Measurements from ENCODE around the gene CEP164. TPM values are rescaled to one million over a fixed set of nuclear protein-coding genes. Genes with fewer than 3 reads are reported as not detected.

Gene CEP164
- total RNA-seq, 1 experiment from 2014 or later = 21.0 TPM

DNA sequence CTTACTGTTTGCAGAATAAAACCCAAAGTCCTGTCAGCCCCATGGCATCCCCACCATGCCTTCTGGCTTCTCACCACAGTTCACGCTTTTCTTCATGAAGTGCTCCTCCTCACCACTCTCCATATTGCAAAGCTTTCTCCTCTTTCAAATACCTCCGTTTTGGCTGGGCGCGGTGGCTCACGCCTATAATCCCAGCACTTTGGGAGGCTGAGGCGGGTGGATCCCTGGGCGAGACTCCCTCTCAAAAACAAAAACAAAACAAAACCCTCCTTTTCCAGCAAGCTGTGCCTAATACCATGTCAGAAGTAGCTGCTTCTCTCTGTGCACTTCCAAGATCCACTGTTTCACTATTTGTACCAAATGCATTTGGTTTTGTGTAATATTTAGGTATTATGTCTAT lies 18.3 kb upstream of the CEP164 start:
- H3K9me3 Mint-ChIP-seq = no peaks in the 10 kb centered on the region
- no peaks in the 10 kb centered on the region for H3K27me3 Mint-ChIP-seq (ENCODE audit: low read depth)
- TF ChIP-seq, protein P1, sequence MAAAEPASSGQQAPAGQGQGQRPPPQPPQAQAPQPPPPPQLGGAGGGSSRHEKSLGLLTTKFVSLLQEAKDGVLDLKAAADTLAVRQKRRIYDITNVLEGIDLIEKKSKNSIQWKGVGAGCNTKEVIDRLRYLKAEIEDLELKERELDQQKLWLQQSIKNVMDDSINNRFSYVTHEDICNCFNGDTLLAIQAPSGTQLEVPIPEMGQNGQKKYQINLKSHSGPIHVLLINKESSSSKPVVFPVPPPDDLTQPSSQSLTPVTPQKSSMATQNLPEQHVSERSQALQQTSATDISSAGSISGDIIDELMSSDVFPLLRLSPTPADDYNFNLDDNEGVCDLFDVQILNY (CRISPR knock-in tag; IDR thresholded peaks at IDR 0.05) = no peak
- TF ChIP-seq GRHL2 (CRISPR knock-in tag; IDR thresholded peaks at IDR 0.05; ENCODE audit: insufficient replicate concordance, severe bottlenecking) (no peak), TEAD4 (CRISPR knock-in tag; IDR thresholded peaks at IDR 0.05) (no peak), NFE2L1 (CRISPR knock-in tag; IDR thresholded peaks at IDR 0.05) (no peak), MXD4 (CRISPR knock-in tag; IDR thresholded peaks at IDR 0.05; ENCODE audit: borderline replicate concordance) (no peak)
- H3K36me3 Mint-ChIP-seq = no peaks in the 10 kb centered on the region
- ChIA-PET POLR2A (no interaction called here), CTCF (no interaction called here)
- H3K4me3 Mint-ChIP-seq = no peak overlapping the region
- ATAC-seq (no peak), DNase-seq (ENCODE audit: low spot score) (no peak)
- no peak overlapping the region for H3K27ac Mint-ChIP-seq
- peaks cover 11% of the 10 kb centered on the region for H3K4me1 Mint-ChIP-seq

DNA sequence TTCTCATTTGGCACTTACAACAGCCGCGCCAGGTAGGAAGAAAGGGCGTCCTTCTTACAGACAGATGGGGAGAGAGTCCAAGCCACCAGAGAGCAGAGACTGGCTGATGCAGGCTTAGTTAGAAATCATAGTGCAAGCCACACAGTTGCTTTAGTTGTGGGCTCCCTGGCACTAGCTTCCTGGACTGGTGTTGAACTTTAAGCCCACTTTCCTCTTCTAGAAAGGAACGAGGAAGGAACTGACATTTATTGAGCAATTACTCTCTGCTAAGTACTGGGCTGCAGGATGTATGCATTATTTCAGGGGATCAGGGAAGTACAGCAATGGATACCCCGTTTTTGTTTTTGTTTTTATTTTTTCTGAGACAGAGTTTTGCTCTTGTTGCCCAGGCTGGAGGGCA lies 14.6 kb upstream of the CEP164 start:
- no peak for ATAC-seq
- TF ChIP-seq SOX15 (CRISPR knock-in tag; IDR thresholded peaks at IDR 0.05) (no peak), ZBTB21 (CRISPR knock-in tag; IDR thresholded peaks at IDR 0.05; ENCODE audit: borderline replicate concordance) (no peak)
- TF ChIP-seq, protein P2, sequence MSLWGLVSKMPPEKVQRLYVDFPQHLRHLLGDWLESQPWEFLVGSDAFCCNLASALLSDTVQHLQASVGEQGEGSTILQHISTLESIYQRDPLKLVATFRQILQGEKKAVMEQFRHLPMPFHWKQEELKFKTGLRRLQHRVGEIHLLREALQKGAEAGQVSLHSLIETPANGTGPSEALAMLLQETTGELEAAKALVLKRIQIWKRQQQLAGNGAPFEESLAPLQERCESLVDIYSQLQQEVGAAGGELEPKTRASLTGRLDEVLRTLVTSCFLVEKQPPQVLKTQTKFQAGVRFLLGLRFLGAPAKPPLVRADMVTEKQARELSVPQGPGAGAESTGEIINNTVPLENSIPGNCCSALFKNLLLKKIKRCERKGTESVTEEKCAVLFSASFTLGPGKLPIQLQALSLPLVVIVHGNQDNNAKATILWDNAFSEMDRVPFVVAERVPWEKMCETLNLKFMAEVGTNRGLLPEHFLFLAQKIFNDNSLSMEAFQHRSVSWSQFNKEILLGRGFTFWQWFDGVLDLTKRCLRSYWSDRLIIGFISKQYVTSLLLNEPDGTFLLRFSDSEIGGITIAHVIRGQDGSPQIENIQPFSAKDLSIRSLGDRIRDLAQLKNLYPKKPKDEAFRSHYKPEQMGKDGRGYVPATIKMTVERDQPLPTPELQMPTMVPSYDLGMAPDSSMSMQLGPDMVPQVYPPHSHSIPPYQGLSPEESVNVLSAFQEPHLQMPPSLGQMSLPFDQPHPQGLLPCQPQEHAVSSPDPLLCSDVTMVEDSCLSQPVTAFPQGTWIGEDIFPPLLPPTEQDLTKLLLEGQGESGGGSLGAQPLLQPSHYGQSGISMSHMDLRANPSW (CRISPR knock-in tag; conservative IDR thresholded peaks at IDR 0.05; ENCODE audit: low read depth) = no peak
- peaks cover 2% of the 10 kb centered on the region for H3K27me3 Mint-ChIP-seq (ENCODE audit: low read depth)
- CTCF ChIA-PET = no interaction called here
- H3K4me1 Mint-ChIP-seq = peaks cover 19% of the 10 kb centered on the region
- no peaks in the 10 kb centered on the region for H3K9me3 Mint-ChIP-seq
- no peak for DNase-seq (ENCODE audit: low spot score)
- no peak overlapping the region for H3K4me3 Mint-ChIP-seq
- H3K36me3 Mint-ChIP-seq = no peaks in the 10 kb centered on the region
- peak overlapping the region; percentile 19; the same call in 1 of the 2 replicates for H3K27ac Mint-ChIP-seq
- POLR2A ChIA-PET = no interaction called here

DNA sequence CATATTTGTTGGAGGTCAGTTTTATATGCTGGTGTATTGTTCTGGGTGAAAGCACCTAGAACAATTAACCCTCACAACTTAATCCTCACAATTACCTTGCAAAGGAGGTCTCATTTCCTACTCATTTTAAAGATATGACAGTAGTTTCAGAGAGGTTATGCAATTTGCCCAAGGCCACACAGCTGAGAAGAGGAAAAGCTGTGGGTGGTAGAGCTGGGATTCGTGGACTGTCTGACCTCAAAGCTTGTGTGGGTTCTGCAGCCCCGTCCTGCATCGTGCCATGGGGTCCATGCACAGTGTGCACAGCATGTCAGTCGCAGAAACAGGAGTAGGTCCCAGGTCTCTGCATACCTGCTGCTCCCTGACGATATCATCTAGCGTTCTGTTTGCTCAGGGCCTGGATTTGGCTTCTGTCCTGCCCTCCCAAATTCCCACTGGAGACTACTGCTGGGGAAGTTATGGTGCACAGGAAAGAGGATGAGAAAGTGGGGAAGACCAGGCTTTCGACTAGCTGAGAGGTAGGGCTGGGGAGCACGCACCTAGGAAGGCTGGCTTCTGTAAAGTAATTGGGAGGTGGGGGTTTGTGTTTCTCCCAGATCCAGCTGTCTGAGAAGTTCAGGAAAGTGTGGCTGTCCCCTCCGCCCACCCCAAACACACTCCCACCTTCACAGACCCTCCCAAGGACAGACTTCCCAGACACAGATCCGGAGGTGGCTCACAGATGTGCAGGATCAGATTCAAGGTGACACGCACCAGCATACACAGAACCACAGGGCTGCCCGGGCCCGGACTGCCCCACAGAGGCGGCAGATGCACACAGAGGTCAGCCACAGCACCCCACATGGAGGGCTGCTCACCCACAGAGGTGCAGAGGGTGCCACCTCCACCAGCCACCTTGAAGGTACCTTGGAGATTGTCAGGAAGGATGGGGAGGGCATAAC lies 13.6 kb upstream of the CEP164 start:
- H3K4me3 Mint-ChIP-seq = peak overlapping the region; percentile 65
- CTCF ChIA-PET = interaction anchor here (2.3 kb wide), 1 partner anchor 14 kb away, joined by 14 read pairs; the partner anchor contains the start of gene CEP164
- POLR2A ChIA-PET = no interaction called here

More for the DNA sequence above, 13.6 kb upstream of the CEP164 start:
- TF ChIP-seq, protein P3, sequence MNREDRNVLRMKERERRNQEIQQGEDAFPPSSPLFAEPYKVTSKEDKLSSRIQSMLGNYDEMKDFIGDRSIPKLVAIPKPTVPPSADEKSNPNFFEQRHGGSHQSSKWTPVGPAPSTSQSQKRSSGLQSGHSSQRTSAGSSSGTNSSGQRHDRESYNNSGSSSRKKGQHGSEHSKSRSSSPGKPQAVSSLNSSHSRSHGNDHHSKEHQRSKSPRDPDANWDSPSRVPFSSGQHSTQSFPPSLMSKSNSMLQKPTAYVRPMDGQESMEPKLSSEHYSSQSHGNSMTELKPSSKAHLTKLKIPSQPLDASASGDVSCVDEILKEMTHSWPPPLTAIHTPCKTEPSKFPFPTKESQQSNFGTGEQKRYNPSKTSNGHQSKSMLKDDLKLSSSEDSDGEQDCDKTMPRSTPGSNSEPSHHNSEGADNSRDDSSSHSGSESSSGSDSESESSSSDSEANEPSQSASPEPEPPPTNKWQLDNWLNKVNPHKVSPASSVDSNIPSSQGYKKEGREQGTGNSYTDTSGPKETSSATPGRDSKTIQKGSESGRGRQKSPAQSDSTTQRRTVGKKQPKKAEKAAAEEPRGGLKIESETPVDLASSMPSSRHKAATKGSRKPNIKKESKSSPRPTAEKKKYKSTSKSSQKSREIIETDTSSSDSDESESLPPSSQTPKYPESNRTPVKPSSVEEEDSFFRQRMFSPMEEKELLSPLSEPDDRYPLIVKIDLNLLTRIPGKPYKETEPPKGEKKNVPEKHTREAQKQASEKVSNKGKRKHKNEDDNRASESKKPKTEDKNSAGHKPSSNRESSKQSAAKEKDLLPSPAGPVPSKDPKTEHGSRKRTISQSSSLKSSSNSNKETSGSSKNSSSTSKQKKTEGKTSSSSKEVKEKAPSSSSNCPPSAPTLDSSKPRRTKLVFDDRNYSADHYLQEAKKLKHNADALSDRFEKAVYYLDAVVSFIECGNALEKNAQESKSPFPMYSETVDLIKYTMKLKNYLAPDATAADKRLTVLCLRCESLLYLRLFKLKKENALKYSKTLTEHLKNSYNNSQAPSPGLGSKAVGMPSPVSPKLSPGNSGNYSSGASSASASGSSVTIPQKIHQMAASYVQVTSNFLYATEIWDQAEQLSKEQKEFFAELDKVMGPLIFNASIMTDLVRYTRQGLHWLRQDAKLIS (CRISPR knock-in tag; IDR thresholded peaks at IDR 0.05; ENCODE audit: borderline replicate concordance) = no peak
- TF ChIP-seq, protein P4, sequence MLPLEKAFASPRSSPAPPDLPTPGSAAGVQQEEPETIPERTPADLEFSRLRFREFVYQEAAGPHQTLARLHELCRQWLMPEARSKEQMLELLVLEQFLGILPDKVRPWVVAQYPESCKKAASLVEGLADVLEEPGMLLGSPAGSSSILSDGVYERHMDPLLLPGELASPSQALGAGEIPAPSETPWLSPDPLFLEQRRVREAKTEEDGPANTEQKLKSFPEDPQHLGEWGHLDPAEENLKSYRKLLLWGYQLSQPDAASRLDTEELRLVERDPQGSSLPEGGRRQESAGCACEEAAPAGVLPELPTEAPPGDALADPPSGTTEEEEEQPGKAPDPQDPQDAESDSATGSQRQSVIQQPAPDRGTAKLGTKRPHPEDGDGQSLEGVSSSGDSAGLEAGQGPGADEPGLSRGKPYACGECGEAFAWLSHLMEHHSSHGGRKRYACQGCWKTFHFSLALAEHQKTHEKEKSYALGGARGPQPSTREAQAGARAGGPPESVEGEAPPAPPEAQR (CRISPR knock-in tag; IDR thresholded peaks at IDR 0.05) = no peak
- no peak for TF ChIP-seq ZBTB21 (CRISPR knock-in tag; IDR thresholded peaks at IDR 0.05; ENCODE audit: borderline replicate concordance)
- TF ChIP-seq NR3C1 (CRISPR knock-in tag; conservative IDR thresholded peaks at IDR 0.05; ENCODE audit: low read depth) = no peak
- no peak for TF ChIP-seq CREM (CRISPR knock-in tag; IDR thresholded peaks at IDR 0.05)
- no peak for TF ChIP-seq JUN (CRISPR knock-in tag; IDR thresholded peaks at IDR 0.05)
- TF ChIP-seq, protein P5, sequence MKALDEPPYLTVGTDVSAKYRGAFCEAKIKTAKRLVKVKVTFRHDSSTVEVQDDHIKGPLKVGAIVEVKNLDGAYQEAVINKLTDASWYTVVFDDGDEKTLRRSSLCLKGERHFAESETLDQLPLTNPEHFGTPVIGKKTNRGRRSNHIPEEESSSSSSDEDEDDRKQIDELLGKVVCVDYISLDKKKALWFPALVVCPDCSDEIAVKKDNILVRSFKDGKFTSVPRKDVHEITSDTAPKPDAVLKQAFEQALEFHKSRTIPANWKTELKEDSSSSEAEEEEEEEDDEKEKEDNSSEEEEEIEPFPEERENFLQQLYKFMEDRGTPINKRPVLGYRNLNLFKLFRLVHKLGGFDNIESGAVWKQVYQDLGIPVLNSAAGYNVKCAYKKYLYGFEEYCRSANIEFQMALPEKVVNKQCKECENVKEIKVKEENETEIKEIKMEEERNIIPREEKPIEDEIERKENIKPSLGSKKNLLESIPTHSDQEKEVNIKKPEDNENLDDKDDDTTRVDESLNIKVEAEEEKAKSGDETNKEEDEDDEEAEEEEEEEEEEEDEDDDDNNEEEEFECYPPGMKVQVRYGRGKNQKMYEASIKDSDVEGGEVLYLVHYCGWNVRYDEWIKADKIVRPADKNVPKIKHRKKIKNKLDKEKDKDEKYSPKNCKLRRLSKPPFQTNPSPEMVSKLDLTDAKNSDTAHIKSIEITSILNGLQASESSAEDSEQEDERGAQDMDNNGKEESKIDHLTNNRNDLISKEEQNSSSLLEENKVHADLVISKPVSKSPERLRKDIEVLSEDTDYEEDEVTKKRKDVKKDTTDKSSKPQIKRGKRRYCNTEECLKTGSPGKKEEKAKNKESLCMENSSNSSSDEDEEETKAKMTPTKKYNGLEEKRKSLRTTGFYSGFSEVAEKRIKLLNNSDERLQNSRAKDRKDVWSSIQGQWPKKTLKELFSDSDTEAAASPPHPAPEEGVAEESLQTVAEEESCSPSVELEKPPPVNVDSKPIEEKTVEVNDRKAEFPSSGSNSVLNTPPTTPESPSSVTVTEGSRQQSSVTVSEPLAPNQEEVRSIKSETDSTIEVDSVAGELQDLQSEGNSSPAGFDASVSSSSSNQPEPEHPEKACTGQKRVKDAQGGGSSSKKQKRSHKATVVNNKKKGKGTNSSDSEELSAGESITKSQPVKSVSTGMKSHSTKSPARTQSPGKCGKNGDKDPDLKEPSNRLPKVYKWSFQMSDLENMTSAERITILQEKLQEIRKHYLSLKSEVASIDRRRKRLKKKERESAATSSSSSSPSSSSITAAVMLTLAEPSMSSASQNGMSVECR (CRISPR knock-in tag; IDR thresholded peaks at IDR 0.05; ENCODE audit: borderline replicate concordance) = no peak
- no peak for TF ChIP-seq MYBL2 (CRISPR knock-in tag; IDR thresholded peaks at IDR 0.05)
- ATAC-seq (no peak), DNase-seq (ENCODE audit: low spot score) (no peak)
- no peaks in the 10 kb centered on the region for H3K36me3 Mint-ChIP-seq
- H3K4me1 Mint-ChIP-seq = peaks cover 17% of the 10 kb centered on the region
- peaks cover 2% of the 10 kb centered on the region for H3K27me3 Mint-ChIP-seq (ENCODE audit: low read depth)
- no peaks in the 10 kb centered on the region for H3K9me3 Mint-ChIP-seq
- no peak overlapping the region for H3K27ac Mint-ChIP-seq
